Measurements from ENCODE around the gene ACOT12.
"Not testable (repeated sequence)": the region's sequence is repeated elsewhere in the genome, so short reads cannot be mapped to it uniquely, and the experiment has no call there.

Gene ACOT12

GRCh38 chr5:81354093-81354492, 39.8 kb downstream of the ACOT12 start:
- ChIA-PET POLR2A (no interaction called here), CTCF (interaction anchor here (1.0 kb wide), 1 partner anchor 9 kb away, joined by 3 read pairs; no protein-coding TSS in a partner anchor)
- TF ChIP-seq, protein P1, sequence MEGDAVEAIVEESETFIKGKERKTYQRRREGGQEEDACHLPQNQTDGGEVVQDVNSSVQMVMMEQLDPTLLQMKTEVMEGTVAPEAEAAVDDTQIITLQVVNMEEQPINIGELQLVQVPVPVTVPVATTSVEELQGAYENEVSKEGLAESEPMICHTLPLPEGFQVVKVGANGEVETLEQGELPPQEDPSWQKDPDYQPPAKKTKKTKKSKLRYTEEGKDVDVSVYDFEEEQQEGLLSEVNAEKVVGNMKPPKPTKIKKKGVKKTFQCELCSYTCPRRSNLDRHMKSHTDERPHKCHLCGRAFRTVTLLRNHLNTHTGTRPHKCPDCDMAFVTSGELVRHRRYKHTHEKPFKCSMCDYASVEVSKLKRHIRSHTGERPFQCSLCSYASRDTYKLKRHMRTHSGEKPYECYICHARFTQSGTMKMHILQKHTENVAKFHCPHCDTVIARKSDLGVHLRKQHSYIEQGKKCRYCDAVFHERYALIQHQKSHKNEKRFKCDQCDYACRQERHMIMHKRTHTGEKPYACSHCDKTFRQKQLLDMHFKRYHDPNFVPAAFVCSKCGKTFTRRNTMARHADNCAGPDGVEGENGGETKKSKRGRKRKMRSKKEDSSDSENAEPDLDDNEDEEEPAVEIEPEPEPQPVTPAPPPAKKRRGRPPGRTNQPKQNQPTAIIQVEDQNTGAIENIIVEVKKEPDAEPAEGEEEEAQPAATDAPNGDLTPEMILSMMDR (IDR thresholded peaks at IDR 0.05; ENCODE audit: control extremely low read depth, extremely low read depth, low read depth, missing control alignments), result no peak

DNA sequence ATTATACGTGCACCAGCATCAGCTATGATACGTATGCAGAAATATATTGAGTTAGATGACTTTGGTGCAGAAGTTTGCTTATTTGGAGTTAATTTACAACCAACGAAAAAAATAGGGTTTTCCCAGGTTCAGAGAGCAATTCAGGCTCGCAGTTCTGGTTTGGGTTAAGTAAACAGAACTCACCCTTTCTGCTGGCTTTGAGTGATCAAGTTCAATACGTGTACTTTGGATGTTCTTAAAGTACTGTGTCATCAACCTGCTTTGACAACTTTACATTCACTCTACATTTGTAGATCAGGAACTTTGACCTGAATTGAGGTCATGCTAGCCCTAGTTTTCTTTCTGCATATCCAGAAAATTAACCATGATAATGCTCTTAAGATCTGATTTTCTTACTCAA, 40.7 kb downstream of the ACOT12 start:
- ChIA-PET POLR2A (no interaction called here), CTCF (interaction anchor here (1.2 kb wide), 2 partner anchors 9 to 10 kb away, joined by 3 read pairs; no protein-coding TSS in a partner anchor)
- TF ChIP-seq, protein P1 (IDR thresholded peaks at IDR 0.05; ENCODE audit: control extremely low read depth, extremely low read depth, low read depth, missing control alignments), result no peak

More at GRCh38 chr5:81354093-81354492, 39.8 kb downstream of the ACOT12 start:
- no peak for DNase-seq (ENCODE audit: extremely low spot score)

GRCh38 chr5:81350507-81350906, 43.4 kb downstream of the ACOT12 start:
- TF ChIP-seq, protein P1 (IDR thresholded peaks at IDR 0.05; ENCODE audit: control extremely low read depth, extremely low read depth, low read depth, missing control alignments), result no peak
- no peak for DNase-seq (ENCODE audit: extremely low spot score)
- ChIA-PET CTCF (no interaction called here), POLR2A (no interaction called here)

More for the DNA sequence above, 40.7 kb downstream of the ACOT12 start:
- DNase-seq (ENCODE audit: extremely low spot score), result no peak

- POLR2A ChIA-PET, result no interaction called here
- TF ChIP-seq, protein P1 (IDR thresholded peaks at IDR 0.05; ENCODE audit: control extremely low read depth, extremely low read depth, low read depth, missing control alignments), result no peak
- CTCF ChIA-PET, result interaction anchor here (1.4 kb wide), 1 partner anchor 26 kb away, joined by 3 read pairs; no protein-coding TSS in a partner anchor
- no peak for DNase-seq (ENCODE audit: extremely low spot score)
Observed at GRCh38 chr5:81349161-81349560, 44.8 kb downstream of the ACOT12 start.

DNA sequence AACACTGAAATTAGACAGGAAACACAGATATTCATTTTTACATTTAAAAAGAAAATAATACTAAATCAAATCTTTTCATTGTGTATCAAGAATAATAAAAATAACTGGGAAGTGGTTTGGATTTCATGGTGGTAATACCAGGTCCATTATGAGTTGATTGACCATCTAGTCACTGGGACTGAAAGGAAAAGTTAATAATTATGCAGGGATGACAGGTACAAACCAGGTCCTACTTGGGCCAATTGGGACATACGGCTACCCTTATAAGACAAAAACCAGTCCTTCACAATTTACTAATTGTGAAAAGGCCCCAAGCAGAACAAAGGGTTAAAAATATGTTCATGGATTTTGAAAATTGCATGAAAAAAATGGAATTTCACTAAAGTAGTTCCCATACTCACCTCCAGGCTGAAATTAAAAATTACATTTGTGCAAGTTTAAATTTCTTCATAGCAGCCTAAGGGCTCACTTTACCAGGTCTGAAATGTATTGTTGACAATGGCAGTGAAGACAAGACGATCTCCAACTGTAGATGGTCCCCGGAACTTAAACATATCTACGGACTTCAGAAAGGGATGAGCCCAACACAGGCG, 48.4 kb downstream of the ACOT12 start:
- TF ChIP-seq, protein P1 (IDR thresholded peaks at IDR 0.05; ENCODE audit: control extremely low read depth, extremely low read depth, low read depth, missing control alignments), result no peak
- POLR2A ChIA-PET, result no interaction called here
- CTCF ChIA-PET, result no interaction called here
- DNase-seq (ENCODE audit: extremely low spot score), result no peak

- DNase-seq (ENCODE audit: extremely low spot score), result no peak
- TF ChIP-seq, protein P1 (IDR thresholded peaks at IDR 0.05; ENCODE audit: control extremely low read depth, extremely low read depth, low read depth, missing control alignments), result no peak
- ChIA-PET CTCF (interaction anchor here (1.0 kb wide), 1 partner anchor 8 kb away, joined by 3 read pairs; no protein-coding TSS in a partner anchor), POLR2A (no interaction called here)
Observed at GRCh38 chr5:81344736-81345135, 49.2 kb downstream of the ACOT12 start.

GRCh38 chr5:81338213-81338612, 55.7 kb downstream of the ACOT12 start:
- DNase-seq (ENCODE audit: extremely low spot score); POLR2A ChIA-PET: not testable (repeated sequence)
- CTCF ChIA-PET, result interaction anchor here (1.1 to 1.7 kb wide), 2 partner anchors 10 to 888 kb away, joined by 3 to 4 read pairs; no protein-coding TSS in a partner anchor

Measured in GM10248 (cell line).